KMS-11 (cell line): Measurements from ENCODE around the gene CDH9.

Source experiments
- H2AFZ ChIP-seq: fragments of 200-600 bp; sonication (generic); 2 replicates; pipeline ENCODE4 v1.6.1; 2016; ENCODE audit warnings: antibody characterized with exemption, mixed run types, low read depth
- H3K27ac ChIP-seq: fragments of 200-600 bp; sonication (generic); 2 replicates; pipeline ENCODE4 v1.6.1; 2016; ENCODE audit warnings: mild to moderate bottlenecking, mixed run types
- H3K27me3 ChIP-seq: fragments of 200-600 bp; sonication (generic); 2 replicates; pipeline ENCODE4 v1.6.1; 2017; ENCODE audit warnings: mild to moderate bottlenecking, low read depth, mixed run types, moderate library complexity; ENCODE audit not compliant: insufficient read depth
- H3K36me3 ChIP-seq: fragments of 200-600 bp; sonication (generic); 2 replicates; pipeline ENCODE4 v1.6.1; 2017; ENCODE audit warnings: mild to moderate bottlenecking, mixed run types; ENCODE audit not compliant: insufficient read depth
- H3K4me1 ChIP-seq: fragments of 200-600 bp; sonication (generic); 2 replicates; pipeline ENCODE4 v1.6.1; 2016; ENCODE audit warnings: mild to moderate bottlenecking, low read depth, mixed run types; ENCODE audit not compliant: poor library complexity, severe bottlenecking
- H3K4me2 ChIP-seq: fragments of 200-600 bp; sonication (generic); 2 replicates; pipeline ENCODE4 v1.7.0; 2016; ENCODE audit warnings: mild to moderate bottlenecking, mixed run types
- H3K4me3 ChIP-seq: fragments of 200-600 bp; sonication (generic); IDR thresholded peaks from 2 replicates; pipeline ENCODE4 v1.6.1; 2017; ENCODE audit warnings: low read depth, low read length, mixed read lengths; ENCODE audit not compliant: insufficient read depth
- H3K79me2 ChIP-seq: fragments of 200-600 bp; sonication (generic); 2 replicates; pipeline ENCODE4 v1.6.1; 2016; ENCODE audit warnings: low read depth, mixed run types; ENCODE audit not compliant: insufficient read depth
- H3K9ac ChIP-seq: fragments of 200-600 bp; sonication (generic); 2 replicates; pipeline ENCODE4 v1.6.1; 2016; ENCODE audit warnings: mild to moderate bottlenecking, mixed run types
- H4K20me1 ChIP-seq: fragments of 200-600 bp; sonication (generic); 2 replicates; pipeline ENCODE4 v1.6.1; 2016; ENCODE audit warnings: mild to moderate bottlenecking, mixed run types; ENCODE audit not compliant: insufficient read depth
- TF ChIP-seq, protein P1 (sequence below): fragments of 200-600 bp; sonication (generic); conservative IDR thresholded peaks from 2 replicates; pipeline ENCODE4 v1.6.1; 2017; ENCODE audit warnings: low read depth, mild to moderate bottlenecking, antibody characterized with exemption, low read length, moderate library complexity, mixed read lengths

Gene CDH9, protein sequence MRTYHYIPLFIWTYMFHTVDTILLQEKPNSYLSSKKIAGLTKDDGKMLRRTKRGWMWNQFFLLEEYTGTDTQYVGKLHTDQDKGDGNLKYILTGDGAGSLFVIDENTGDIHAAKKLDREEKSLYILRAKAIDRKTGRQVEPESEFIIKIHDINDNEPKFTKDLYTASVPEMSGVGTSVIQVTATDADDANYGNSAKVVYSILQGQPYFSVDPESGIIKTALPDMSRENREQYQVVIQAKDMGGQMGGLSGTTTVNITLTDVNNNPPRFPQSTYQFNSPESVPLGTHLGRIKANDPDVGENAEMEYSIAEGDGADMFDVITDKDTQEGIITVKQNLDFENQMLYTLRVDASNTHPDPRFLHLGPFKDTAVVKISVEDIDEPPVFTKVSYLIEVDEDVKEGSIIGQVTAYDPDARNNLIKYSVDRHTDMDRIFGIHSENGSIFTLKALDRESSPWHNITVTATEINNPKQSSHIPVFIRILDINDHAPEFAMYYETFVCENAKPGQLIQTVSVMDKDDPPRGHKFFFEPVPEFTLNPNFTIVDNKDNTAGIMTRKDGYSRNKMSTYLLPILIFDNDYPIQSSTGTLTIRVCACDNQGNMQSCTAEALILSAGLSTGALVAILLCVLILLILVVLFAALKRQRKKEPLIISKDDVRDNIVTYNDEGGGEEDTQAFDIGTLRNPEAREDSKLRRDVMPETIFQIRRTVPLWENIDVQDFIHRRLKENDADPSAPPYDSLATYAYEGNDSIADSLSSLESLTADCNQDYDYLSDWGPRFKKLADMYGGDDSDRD

DNA sequence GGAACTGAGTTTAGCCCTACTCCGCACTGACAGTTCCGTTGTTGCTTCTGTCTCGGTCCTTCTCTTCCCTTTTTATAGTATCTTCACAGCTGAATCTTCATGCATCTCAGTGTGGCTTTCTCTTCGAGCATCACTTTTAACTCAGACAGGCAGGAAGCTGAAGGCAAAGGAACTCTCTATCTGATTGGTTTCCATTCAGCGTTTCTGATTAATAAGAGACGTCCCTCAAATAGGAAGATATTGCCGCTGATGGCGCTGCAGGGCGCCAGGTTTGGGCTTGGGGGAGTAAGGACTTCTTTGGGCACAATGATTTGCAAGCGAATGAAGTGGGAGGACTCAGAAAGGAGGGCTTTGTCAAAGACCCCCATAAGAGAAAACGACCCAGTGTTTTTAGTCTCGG lies at the start of gene CDH9:
Gene CDH9, minus strand, starts transcription at position 111 of the 400 bp plus-strand sequence. CDS start 50,253 bp downstream, outside the sequence.
- Histone ChIP-seq H3K4me3 (no peak within 1 kb of the TSS), H3K27me3 (no peaks in the 10 kb centered on the region), H2AFZ (no peak within 1 kb of the TSS), H4K20me1 (no peaks in the 10 kb centered on the region), H3K9ac (no peak within 1 kb of the TSS), H3K27ac (no peak within 1 kb of the TSS), H3K4me1 (no peaks in the 10 kb centered on the region), H3K36me3 (no peaks in the 10 kb centered on the region), H3K79me2 (no peaks in the 10 kb centered on the region), H3K4me2 (no peak within 1 kb of the TSS)
- TF ChIP-seq, protein P1, sequence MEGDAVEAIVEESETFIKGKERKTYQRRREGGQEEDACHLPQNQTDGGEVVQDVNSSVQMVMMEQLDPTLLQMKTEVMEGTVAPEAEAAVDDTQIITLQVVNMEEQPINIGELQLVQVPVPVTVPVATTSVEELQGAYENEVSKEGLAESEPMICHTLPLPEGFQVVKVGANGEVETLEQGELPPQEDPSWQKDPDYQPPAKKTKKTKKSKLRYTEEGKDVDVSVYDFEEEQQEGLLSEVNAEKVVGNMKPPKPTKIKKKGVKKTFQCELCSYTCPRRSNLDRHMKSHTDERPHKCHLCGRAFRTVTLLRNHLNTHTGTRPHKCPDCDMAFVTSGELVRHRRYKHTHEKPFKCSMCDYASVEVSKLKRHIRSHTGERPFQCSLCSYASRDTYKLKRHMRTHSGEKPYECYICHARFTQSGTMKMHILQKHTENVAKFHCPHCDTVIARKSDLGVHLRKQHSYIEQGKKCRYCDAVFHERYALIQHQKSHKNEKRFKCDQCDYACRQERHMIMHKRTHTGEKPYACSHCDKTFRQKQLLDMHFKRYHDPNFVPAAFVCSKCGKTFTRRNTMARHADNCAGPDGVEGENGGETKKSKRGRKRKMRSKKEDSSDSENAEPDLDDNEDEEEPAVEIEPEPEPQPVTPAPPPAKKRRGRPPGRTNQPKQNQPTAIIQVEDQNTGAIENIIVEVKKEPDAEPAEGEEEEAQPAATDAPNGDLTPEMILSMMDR = no peak

DNA sequence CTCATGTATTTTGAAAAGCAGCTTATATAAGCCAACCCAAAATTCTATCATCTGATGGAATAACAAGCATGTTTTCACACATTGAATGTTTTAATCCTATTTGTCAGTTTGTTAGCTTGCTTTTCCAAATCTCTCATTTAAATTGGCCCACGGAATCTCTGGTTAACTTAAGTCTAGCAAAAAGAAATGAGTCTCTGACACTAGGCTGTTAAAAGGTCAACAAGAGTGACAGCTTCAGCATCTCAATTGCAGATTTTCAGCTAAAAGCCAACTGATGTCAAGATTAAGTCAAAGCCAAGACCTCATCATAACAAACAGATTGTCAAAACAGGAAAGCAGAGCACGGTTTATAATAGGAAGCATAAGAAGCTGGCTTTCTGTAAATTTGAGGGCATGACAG lies 49.4 kb upstream of the CDH9 start:
- no peak overlapping the region for H3K27ac ChIP-seq
- H3K4me1 ChIP-seq = no peaks in the 10 kb centered on the region
- H3K36me3 ChIP-seq = no peaks in the 10 kb centered on the region
- no peaks in the 10 kb centered on the region for H3K79me2 ChIP-seq
- H3K4me3 ChIP-seq = no peak overlapping the region
- H3K4me2 ChIP-seq = no peak overlapping the region
- no peak overlapping the region for H3K9ac ChIP-seq
- no peaks in the 10 kb centered on the region for H3K27me3 ChIP-seq
- TF ChIP-seq, protein P1 = no peak
- H4K20me1 ChIP-seq = no peaks in the 10 kb centered on the region
- no peak overlapping the region for H2AFZ ChIP-seq

DNA sequence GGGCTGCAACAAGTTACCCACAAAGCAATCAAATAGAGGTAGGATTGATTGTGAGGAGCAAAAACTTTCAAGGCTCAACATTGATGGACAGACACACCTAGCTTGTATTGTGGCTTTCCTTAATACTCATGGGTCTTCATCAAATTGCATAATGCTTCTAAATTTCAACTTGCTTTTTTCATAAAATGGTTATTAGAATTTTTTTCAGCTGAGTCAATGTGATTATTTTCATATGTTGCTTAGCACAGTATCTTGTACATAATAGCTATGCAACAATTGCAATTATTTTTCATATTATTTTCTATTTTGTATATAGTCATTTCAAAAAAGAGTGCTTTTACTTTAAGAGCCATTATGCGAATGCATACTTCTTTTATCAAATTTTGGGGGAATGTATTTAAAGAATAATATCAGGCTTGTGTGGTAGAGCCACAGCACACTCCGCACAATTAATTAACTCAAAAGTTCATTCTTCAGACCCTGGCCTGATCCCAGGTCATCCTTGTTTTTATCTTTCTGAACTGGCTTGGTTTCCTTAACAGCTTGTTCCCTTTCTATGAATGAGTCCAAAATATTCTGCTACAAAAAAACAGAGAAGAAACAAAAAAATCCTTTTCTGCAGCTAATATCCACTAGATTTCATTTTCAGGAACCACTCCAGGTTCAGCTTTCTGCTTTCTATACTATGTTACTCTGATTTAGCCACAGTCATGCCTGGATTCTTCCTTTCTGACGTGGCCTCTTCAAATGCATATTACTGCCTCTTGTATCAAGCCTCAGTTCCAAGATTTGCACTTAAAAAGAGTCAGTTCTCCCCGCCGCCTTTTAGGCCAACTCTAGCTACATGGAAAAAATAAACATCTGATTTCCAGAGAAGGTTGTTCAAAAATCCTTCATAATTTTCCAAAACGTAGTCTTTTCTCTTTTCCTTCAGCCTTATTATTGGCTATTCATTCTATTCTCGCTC lies 45.3 kb upstream of the CDH9 start:
- Histone ChIP-seq H3K27me3 (no peaks in the 10 kb centered on the region), H3K79me2 (no peaks in the 10 kb centered on the region), H3K4me3 (no peak overlapping the region), H3K36me3 (no peaks in the 10 kb centered on the region), H3K27ac (no peak overlapping the region), H4K20me1 (no peaks in the 10 kb centered on the region), H3K9ac (no peak overlapping the region), H2AFZ (no peak overlapping the region), H3K4me1 (no peaks in the 10 kb centered on the region), H3K4me2 (no peak overlapping the region)
- TF ChIP-seq, protein P1 = no peak

DNA sequence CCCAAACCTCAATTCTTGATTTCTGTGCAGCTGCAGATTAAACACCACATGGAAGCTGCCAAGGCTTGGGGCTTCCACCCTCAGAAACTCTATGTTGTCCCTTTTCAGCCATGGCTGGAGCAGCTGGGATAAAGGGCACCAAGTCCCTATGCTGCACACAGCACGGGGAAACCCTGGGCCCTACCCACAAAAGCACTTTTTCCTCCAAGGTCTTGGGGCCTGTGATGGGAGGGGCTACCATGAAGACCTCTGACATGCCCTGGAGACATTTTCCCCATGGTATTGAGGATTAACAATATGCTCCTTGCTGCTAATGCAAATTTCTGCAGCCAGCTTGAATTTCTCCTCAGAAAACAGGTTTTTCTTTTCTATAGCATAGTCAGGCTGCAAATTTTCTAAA lies 41.8 kb upstream of the CDH9 start:
- Histone ChIP-seq H3K36me3 (no peaks in the 10 kb centered on the region), H2AFZ (no peak overlapping the region), H3K27ac (no peak overlapping the region), H3K4me3 (no peak overlapping the region), H3K27me3 (no peaks in the 10 kb centered on the region), H3K4me1 (no peaks in the 10 kb centered on the region), H4K20me1 (no peaks in the 10 kb centered on the region), H3K4me2 (no peak overlapping the region), H3K9ac (no peak overlapping the region), H3K79me2 (no peaks in the 10 kb centered on the region)
- TF ChIP-seq, protein P1 = no peak
